Keratinocyte (primary cell): ENCODE data around the gene IQCF2. TPM values are rescaled to one million over a fixed set of nuclear protein-coding genes. Genes with fewer than 3 reads are reported as not detected.

Experiments used
- DNase-seq: peaks from one replicate; pipeline ENCODE4 v3.0.0-alpha.2; 2011; ENCODE audit warnings: low read depth, missing footprints, low spot score
- FAIRE-seq: peaks from 2 replicates; lab custom pipeline; 2011; peaks lifted over from hg19 to GRCh38; lab: Jason Lieb, UNC
- H2AFZ ChIP-seq: 2 replicates; pipeline ENCODE4 v1.6.0; 2012; ENCODE audit warnings: low read length, control low read depth, inconsistent platforms; ENCODE audit not compliant: control insufficient read depth
- H3K27ac ChIP-seq: 2 replicates; pipeline ENCODE4 v1.5.1; 2011; ENCODE audit warnings: low read length; ENCODE audit not compliant: control insufficient read depth, insufficient read depth
- H3K27me3 ChIP-seq: 3 replicates; pipeline ENCODE4 v1.6.0; 2011; ENCODE audit warnings: low read length; ENCODE audit not compliant: control insufficient read depth, insufficient read depth; ENCODE audit errors: extremely low read depth
- H3K36me3 ChIP-seq, 2 experiments: 2 replicates in 1 of 2; 3 replicates in 1 of 2; pipeline ENCODE4 v1.5.1; 2011; ENCODE audit warnings: low read length in 2 of 2, mild to moderate bottlenecking in 1 of 2; ENCODE audit not compliant: control insufficient read depth in 2 of 2, insufficient read depth in 2 of 2; ENCODE audit errors: extremely low read depth in 1 of 2
- H3K4me1 ChIP-seq: 3 replicates; pipeline ENCODE4 v1.5.1; 2011; ENCODE audit warnings: low read length; ENCODE audit not compliant: control insufficient read depth, insufficient read depth; ENCODE audit errors: extremely low read depth
- H3K4me2 ChIP-seq: 3 replicates; pipeline ENCODE4 v1.6.0; 2011; ENCODE audit warnings: low read depth, low read length; ENCODE audit not compliant: control insufficient read depth, insufficient read depth; ENCODE audit errors: extremely low read depth
- H3K4me3 ChIP-seq, 3 experiments: fragments of 200-600 bp in 1 of 3; sonication (generic) in 1 of 3; 2 replicates in 2 of 3; 3 replicates in 1 of 3; pipeline ENCODE4 v1.5.1; 2011 to 2016; ENCODE audit warnings: low read length in 3 of 3, mild to moderate bottlenecking in 3 of 3, control low read depth in 2 of 3, inconsistent platforms in 1 of 3, low read depth in 1 of 3, mixed read lengths in 1 of 3, mixed run types in 1 of 3, moderate library complexity in 1 of 3; ENCODE audit not compliant: control insufficient read depth in 2 of 3, insufficient read depth in 2 of 3; ENCODE audit errors: extremely low read depth in 1 of 3
- H3K79me2 ChIP-seq: 2 replicates; pipeline ENCODE4 v1.6.0; 2012; ENCODE audit warnings: low read length; ENCODE audit not compliant: control insufficient read depth, insufficient read depth
- H3K9ac ChIP-seq: 3 replicates; pipeline ENCODE4 v1.6.0; 2011; ENCODE audit warnings: low read length; ENCODE audit not compliant: control insufficient read depth, insufficient read depth; ENCODE audit errors: extremely low read depth
- H3K9me1 ChIP-seq: 3 replicates; pipeline ENCODE4 v1.6.0; 2011; ENCODE audit warnings: low read length; ENCODE audit not compliant: control insufficient read depth, insufficient read depth; ENCODE audit errors: extremely low read depth
- H3K9me3 ChIP-seq: 2 replicates; pipeline ENCODE4 v1.5.1; 2012; ENCODE audit warnings: low read depth, low read length; ENCODE audit not compliant: control insufficient read depth
- H4K20me1 ChIP-seq: 3 replicates; pipeline ENCODE4 v1.6.0; 2011; ENCODE audit warnings: low read length; ENCODE audit not compliant: control insufficient read depth, insufficient read depth; ENCODE audit errors: extremely low read depth
- CTCF ChIP-seq, 3 experiments: IDR thresholded peaks in 1 of 3; conservative IDR thresholded peaks in 1 of 3; optimal IDR thresholded peaks in 1 of 3; 2 replicates in 2 of 3; 3 replicates in 1 of 3; pipeline versions ENCODE3 to v1.5.1; 2011; ENCODE audit warnings: low read length in 3 of 3, mild to moderate bottlenecking in 3 of 3, moderate library complexity in 2 of 3, control low read depth in 1 of 3, inconsistent platforms in 1 of 3; ENCODE audit not compliant: insufficient read depth in 2 of 3; ENCODE audit errors: extremely low read depth in 1 of 3
- EZH2 ChIP-seq: IDR thresholded peaks from one replicate; pipeline ENCODE4 v1.6.1; 2012; ENCODE audit warnings: inconsistent platforms, mild to moderate bottlenecking, low read length, moderate library complexity
- dilution Hi-C: fragments of 300-500 bp; cut with MboI; formaldehyde crosslinking; loops from one replicate; pipeline ENCODE4 v1.7.0; 2020; ENCODE audit warnings: low sequenced_read_pairs; ENCODE audit not compliant: extremely low pct_ligation_motif_present
- polyA plus RNA-seq, 5 experiments: library from polyadenylated mRNA; depleted of rRNA in 3 of 5; stranded (reverse) in 3 of 5; stranded (forward) in 1 of 5; unstranded in 1 of 5; fragments of >200 nt; gene quantifications; 1 replicate in 1 of 5; 2 replicates in 3 of 5; 3 replicates in 1 of 5; pipeline versions ENCODE4 v1.2.1 to v1.2.3, GENCODE V29; 2011 to 2012; ENCODE audit warnings: missing spikeins in 2 of 5, low read depth in 1 of 5, low replicate concordance in 1 of 5

IQCF2 gene
- polyA plus RNA-seq, 1 donor (not counting 4 experiments of a cell fraction or from before 2014, with no cell fraction given) = not detected

- Histone ChIP-seq H2AFZ (no peak overlapping the region), H3K4me3 (no peak overlapping the region), H3K27me3 (peaks cover 4% of the 10 kb centered on the region), H3K79me2 (no peaks in the 10 kb centered on the region), H3K4me1 (no peaks in the 10 kb centered on the region), H3K36me3 (no peaks in the 10 kb centered on the region), H3K4me2 (no peak overlapping the region), H3K27ac (no peak overlapping the region), H3K9me3 (peaks cover 2% of the 10 kb centered on the region), H3K9ac (no peak overlapping the region), H3K9me1 (no peaks in the 10 kb centered on the region), H4K20me1 (no peaks in the 10 kb centered on the region)
- DNase-seq = no peak
- FAIRE-seq = no peak
- dilution Hi-C loops = no loop called here
- TF ChIP-seq CTCF (optimal IDR thresholded peaks at IDR 0.05 in 1 of 3, IDR thresholded peaks at IDR 0.05 in 1 of 3, conservative IDR thresholded peaks at IDR 0.05 in 1 of 3; ENCODE audit: extremely low read depth in 1 of 3, insufficient read depth in 2 of 3, low read length in 3 of 3) (no peak), EZH2 (no peak)
Observed at GRCh38 chr3:51830836-51831385, 30.5 kb upstream of the IQCF2 start.

GRCh38 chr3:51836606-51837005, 24.8 kb upstream of the IQCF2 start:
- no peaks in the 10 kb centered on the region for H3K79me2 ChIP-seq
- dilution Hi-C loops = no loop called here

More at GRCh38 chr3:51836606-51837005, 24.8 kb upstream of the IQCF2 start:
- TF ChIP-seq EZH2 (no peak), CTCF (optimal IDR thresholded peaks at IDR 0.05 in 1 of 3, IDR thresholded peaks at IDR 0.05 in 1 of 3, conservative IDR thresholded peaks at IDR 0.05 in 1 of 3; ENCODE audit: extremely low read depth in 1 of 3, insufficient read depth in 2 of 3, low read length in 3 of 3) (no peak)
- no peaks in the 10 kb centered on the region for H4K20me1 ChIP-seq
- H3K9me3 ChIP-seq = no peaks in the 10 kb centered on the region
- no peak overlapping the region for H3K4me2 ChIP-seq
- FAIRE-seq = peak; percentile 17
- no peaks in the 10 kb centered on the region for H3K9me1 ChIP-seq
- no peak overlapping the region for H3K9ac ChIP-seq
- H3K36me3 ChIP-seq = no peaks in the 10 kb centered on the region
- H3K27ac ChIP-seq = no peak overlapping the region
- DNase-seq = no peak
- H3K4me3 ChIP-seq = no peak overlapping the region
- no peaks in the 10 kb centered on the region for H3K4me1 ChIP-seq
- H2AFZ ChIP-seq = no peak overlapping the region
- H3K27me3 ChIP-seq = no peaks in the 10 kb centered on the region
